Frontal cortex (tissue), 4 donors: ENCODE results near the gene AFAP1L1. TPM values are rescaled to one million over a fixed set of nuclear protein-coding genes. Genes with fewer than 3 reads are reported as not detected.

Experiments
- DNase-seq, 2 donors: peaks; one replicate each; pipeline ENCODE4 v3.0.0; 2012; ENCODE audit warnings: low spot score in 2 of 2
- FAIRE-seq: peaks from 2 replicates; lab custom pipeline; 2012; peaks lifted over from hg19 to GRCh38; lab: Jason Lieb, UNC
- total RNA-seq: library from RNA; depleted of rRNA; stranded (reverse); fragments of >200 nt; gene quantifications from one replicate; pipeline ENCODE4 v1.2.3, GENCODE V29; 2014
- donor health status: control.
- donor health status: control.
- donor health status: control.

AFAP1L1 gene
- total RNA-seq, 1 donor from 2014 or later: 4.9 TPM

DNA sequence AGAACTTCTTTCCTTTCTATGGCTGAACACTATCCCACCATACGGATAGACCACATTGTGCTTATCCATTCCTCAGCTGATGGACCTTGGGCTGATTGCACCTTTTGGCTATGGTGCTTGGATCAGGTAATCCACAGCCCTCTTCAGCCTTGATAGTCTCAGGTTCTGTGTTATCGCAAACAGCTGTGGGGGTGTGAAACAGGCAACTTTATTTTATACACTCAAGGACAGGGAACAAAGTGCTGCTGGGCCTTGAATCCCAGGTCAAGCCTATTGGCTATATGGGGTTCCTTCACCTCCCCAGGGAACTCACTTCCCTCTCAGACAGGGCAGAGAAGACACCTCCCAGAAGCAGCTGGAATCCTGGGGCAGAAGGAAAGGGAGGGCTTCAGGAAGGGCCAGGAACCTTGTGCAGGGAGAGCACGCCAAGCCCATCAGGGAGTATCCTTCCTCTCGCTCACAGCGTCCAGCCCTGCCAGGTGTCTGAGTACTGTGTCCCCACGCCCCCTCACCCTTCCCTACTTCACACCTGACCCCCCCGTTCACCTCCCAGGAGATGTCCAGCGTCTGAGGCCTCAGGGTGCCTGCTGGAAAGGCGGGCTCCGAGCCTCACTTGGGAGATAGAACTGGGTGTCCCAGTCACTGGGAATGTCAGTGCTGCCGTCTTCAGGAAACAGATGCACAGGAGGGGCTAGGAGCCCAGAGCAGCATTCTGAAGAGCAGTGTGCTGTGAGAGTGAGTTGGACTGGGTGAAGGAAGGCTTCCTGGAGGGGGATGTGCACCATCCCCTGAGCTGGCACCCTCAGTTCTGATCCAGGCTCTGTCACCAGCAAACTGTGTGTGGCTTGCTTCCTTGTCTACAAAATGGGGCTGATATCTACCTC lies 32.8 kb downstream of the AFAP1L1 start:
- DNase-seq: no peak
- no peak for FAIRE-seq

DNA sequence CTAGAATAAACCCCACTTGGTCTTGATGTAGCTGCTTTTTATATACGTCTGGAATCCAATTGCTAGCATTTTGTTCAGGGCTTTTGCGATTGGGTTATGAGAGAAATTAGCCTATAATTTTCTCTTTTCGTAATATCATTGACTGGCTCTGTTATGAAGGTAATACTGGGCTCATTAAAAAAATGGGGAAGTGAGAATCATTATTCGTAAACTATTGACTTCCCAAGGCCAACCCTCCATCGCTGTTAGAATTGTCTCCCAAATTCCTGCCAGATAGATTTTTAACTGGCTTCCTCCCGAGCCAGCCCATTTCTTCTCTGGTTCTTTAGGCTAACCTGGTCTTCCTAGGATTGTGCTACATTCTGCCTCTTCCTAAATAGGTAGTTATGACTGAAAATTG lies 37.7 kb downstream of the AFAP1L1 start:
- no peak for DNase-seq
- FAIRE-seq: no peak

GRCh38 chr5:149310488-149310887 lies 38.8 kb downstream of the AFAP1L1 start:
- DNase-seq (no peak), FAIRE-seq (no peak)

- FAIRE-seq (no peak), DNase-seq (no peak)
Observed at GRCh38 chr5:149310947-149311658, 39.4 kb downstream of the AFAP1L1 start.

GRCh38 chr5:149313151-149313841 lies 41.6 kb downstream of the AFAP1L1 start:
- FAIRE-seq: no peak
- DNase-seq: no peak

- DNase-seq (no peak), FAIRE-seq (no peak)
Observed at GRCh38 chr5:149314571-149315111, 43.0 kb downstream of the AFAP1L1 start.

DNA sequence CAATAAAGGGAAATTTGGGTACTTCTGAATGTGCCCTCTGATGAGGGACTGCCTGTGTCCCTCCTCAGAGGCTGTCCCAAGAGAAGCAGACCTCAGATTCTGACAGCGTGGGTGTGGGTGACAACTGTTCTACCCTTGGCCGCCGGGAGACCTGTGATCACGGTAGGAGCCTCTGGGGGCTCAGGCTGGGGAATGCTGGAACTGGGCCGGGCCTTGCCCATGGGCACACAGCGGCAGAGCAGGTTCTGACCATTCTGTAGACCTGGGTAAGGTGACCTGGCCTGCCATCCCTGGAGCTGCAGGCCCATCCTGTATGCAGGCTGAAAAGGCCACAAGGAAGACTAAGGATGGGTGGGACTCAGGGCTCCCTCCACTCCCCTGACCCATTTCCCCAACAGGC lies 44.1 kb downstream of the AFAP1L1 start:
- DNase-seq (no peak), FAIRE-seq (no peak)

DNA sequence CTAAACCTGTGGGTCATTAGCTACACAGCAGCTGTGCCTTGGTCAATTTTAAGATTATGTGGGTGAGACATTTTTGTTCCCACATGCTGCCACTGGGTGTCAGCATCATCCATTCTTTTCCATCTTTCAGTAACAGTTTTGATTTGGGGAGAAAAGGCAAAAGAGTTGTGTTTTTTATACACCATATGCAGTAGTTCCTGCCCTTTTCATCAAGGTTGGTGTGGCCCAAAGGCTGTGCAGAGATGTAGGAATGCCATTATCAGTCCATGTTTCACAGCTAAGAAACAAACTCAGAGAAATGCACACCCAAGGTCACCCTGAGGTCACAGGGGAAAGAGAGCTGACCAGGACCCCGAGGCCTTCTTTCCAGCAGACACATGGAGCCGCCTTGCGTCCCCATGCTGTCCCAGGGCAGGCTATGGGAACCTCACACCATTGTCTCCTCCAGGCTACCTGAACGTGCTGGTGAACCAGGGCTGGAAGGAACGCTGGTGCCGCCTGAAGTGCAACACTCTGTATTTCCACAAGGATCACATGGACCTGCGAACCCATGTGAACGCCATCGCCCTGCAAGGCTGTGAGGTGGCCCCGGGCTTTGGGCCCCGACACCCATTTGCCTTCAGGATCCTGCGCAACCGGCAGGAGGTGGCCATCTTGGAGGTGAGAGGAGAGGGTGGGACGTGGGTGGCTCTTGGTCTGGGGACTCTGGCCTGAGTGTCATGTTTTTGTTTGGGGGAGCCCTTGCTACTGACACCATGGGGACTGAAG lies 45.8 kb downstream of the AFAP1L1 start:
- FAIRE-seq: peak; percentile 86
- DNase-seq: peak; percentile 33 to 67

- FAIRE-seq: no peak
Observed at GRCh38 chr5:149319174-149319573, 47.5 kb downstream of the AFAP1L1 start.

GRCh38 chr5:149320791-149321330 lies 49.2 kb downstream of the AFAP1L1 start:
- DNase-seq (peak in 1 of 2 donors; percentile 32), FAIRE-seq (no peak)

More at GRCh38 chr5:149319174-149319573, 47.5 kb downstream of the AFAP1L1 start:
- no peak for DNase-seq

DNA sequence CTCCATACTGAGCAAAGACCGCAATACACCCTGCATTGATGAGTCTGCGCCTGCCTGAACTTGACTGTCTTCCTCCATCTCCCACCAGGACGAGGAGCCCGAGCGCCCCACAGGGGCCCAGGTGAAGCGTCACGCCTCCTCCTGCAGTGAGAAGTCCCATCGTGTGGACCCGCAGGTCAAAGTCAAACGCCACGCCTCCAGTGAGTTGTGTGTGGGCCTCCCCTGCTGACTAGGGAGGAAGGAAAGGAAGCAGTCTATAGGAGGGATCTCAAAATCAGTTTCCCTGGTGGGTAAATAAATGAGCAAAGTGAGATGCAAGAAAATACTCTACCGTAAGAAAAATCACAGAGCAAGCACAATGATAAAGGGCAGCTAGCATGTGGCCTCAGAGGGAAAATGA lies 50.9 kb downstream of the AFAP1L1 start:
- FAIRE-seq (no peak), DNase-seq (no peak)

DNA sequence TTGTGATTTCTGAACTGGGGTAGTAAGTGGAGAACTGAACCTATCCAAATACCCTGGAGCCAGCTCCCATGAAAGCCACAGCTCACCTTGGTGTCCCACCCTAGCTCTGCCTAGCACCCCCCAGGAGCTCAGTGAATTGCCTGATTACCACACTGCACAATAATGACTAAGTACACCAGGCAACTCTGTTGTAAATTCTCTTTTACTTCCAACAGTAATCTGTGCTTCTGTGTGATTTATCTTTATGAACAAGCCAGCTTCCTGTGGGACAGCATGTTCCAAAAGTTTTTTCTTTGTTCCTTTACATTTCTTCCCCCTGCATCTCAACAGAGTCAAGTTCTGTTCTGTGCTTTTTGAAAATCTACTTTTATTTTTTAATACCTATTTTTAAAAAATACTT lies 51.6 kb downstream of the AFAP1L1 start:
- DNase-seq (no peak), FAIRE-seq (no peak)

DNA sequence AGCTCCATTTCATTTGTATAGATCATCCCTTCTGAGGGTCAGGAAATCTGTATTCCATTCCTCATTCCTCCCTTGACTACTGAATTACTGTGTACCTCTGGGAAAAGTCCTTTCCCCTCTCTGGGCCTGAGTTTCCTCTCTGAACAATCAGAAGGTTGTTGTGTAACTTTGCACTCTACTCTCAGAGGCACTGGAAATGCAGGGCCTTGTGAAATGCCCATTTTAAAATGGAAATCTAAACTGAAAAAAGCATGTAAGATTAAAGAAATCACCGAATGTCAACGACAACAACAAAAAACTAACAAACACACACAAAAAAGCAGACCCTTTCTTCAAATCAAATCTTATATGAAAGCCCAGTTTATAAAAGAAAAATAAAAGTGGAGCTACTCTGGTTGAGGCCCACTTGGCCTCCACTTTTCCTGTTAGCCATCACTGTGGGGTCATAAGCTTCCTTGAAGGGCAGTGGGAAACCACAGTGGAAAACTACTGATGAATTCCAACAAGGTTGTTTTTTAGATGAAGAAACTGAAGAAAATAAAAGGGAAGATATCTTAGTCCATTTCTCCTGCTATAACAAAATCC lies 52.1 kb downstream of the AFAP1L1 start:
- DNase-seq (no peak), FAIRE-seq (no peak)

DNA sequence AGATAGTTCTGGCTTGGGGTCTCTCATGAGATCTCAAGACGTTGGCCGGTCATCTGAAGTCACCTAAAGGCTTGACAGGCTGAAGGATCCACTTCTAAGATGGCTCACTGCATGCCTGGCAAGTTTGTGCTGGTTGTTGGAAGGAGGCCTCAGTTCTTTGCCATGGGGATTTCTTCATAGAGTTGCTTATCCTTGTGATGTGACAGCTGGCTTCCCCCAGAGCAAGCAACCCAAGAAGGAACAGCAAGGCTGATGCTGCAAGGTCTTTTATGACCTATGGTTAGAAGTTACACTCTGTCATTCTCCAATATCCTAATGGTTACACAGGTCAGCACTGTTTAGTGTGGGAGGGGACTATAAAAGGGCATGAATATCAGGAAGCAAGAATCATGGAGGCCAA lies 53.0 kb downstream of the AFAP1L1 start:
- FAIRE-seq (no peak), DNase-seq (no peak)

DNA sequence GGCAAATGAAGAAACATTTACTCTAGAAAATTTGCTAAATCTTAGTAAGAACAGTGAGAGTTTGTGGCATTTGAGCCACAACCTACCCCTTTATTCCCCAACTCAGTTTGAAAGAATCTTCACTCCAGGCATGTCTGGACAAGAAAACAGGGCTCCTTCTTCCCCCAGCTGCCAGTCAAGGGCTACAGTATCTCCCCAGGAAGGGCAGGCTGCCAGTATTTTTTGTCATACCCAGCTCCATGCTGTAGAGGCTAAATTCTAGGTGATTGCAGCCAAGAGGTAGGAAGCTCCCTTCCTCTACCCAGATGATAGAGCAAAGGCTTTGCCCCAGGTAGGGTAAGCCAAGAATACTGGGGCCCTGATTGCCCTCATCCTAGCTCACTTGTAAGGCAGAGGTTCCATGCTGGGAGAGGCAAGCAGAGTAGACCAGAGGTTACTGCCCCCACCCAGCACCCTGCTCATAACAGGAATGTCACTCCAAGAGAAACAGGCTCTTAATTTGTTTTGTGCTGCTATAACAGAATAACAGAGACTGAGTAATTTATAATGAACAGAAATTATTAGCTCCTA lies 53.6 kb downstream of the AFAP1L1 start:
- DNase-seq: no peak
- no peak for FAIRE-seq

- DNase-seq (no peak), FAIRE-seq (no peak)
Observed at GRCh38 chr5:149325894-149326293, 54.2 kb downstream of the AFAP1L1 start.

GRCh38 chr5:149326611-149327010 lies 55.0 kb downstream of the AFAP1L1 start:
- FAIRE-seq (no peak), DNase-seq (no peak)

DNA sequence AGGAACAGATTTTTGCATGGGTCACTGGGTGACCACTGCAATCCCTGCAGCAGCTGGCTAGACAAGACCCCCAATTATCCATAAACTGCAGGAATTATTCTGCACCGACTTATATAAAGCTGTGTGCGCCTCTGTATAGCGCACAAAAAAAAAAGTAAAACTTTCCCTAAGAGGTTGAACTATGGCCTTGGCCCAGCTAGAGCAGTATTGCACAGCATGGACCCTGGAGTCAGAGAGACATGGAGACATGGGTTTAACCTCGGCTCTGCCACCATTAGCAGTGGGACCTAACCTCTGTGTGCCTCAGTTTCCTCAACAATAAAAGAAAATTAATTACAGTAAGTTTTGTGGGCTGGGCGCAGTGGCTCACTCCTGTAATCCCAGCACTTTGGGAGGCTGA lies 56.5 kb downstream of the AFAP1L1 start:
- no peak for DNase-seq
- no peak for FAIRE-seq
